ENCODE data around the gene KREMEN1. TPM values are rescaled to one million over a fixed set of nuclear protein-coding genes. Genes with fewer than 3 reads are reported as not detected.

Gene KREMEN1
- total and polyA plus RNA-seq, 9 of the 15 experiments (the other 6 are each of a cell fraction or from before 2014, with no cell fraction given): 0.69 to 11.5 (median 4.3) TPM

DNA sequence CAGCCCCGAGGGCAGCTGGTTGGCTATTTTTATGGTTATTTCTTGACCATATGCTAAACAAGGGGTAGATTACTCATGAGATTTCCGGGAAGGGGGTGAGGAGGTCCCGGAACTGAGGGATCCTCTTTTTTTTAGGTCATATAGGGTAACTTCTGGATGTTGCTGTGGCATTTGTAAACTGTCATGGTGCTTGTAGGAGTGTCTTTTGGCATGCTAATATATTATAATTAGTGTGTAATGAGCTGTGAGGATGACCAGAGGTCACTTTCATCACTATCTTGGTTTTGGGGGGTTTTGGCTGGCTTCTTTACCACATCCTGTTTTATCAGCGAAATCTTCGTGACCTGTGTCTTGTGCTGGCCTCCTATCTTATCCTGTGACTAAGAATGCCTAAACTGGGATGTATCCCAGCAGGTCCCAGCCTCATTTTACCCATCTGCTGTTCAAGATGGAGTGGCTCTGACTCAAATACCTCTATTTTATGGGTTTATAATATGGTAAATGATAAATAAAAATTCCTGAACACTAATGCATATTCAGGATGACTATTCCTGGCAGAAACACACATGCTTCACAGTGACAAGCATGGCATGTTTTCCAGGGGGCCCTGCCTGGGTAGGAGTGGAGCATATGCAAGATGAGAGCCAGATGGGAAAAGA is 11.2 kb downstream of the KREMEN1 start (continued):
- TF ChIP-seq, protein P1, sequence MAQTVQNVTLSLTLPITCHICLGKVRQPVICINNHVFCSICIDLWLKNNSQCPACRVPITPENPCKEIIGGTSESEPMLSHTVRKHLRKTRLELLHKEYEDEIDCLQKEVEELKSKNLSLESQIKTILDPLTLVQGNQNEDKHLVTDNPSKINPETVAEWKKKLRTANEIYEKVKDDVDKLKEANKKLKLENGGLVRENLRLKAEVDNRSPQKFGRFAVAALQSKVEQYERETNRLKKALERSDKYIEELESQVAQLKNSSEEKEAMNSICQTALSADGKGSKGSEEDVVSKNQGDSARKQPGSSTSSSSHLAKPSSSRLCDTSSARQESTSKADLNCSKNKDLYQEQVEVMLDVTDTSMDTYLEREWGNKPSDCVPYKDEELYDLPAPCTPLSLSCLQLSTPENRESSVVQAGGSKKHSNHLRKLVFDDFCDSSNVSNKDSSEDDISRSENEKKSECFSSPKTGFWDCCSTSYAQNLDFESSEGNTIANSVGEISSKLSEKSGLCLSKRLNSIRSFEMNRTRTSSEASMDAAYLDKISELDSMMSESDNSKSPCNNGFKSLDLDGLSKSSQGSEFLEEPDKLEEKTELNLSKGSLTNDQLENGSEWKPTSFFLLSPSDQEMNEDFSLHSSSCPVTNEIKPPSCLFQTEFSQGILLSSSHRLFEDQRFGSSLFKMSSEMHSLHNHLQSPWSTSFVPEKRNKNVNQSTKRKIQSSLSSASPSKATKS (CRISPR knock-in tag; IDR thresholded peaks at IDR 0.05): no peak
- TF ChIP-seq MIER1 (IDR thresholded peaks at IDR 0.05; ENCODE audit: low read depth): no peak
- no peak for TF ChIP-seq PHB (CRISPR knock-in tag; IDR thresholded peaks at IDR 0.05)
- no peak for TF ChIP-seq ZNF3 (CRISPR knock-in tag; IDR thresholded peaks at IDR 0.05)
- TF ChIP-seq PRPF4 (IDR thresholded peaks at IDR 0.05; ENCODE audit: insufficient read depth, low read depth, low read length, poor library complexity, severe bottlenecking): no peak
- TF ChIP-seq WHSC1 (IDR thresholded peaks at IDR 0.05; ENCODE audit: low read length): no peak
- no peak for TF ChIP-seq ILF3 (IDR thresholded peaks at IDR 0.05; ENCODE audit: borderline replicate concordance)
- TF ChIP-seq SRSF1 (IDR thresholded peaks at IDR 0.05; ENCODE audit: low read depth, low read length): no peak
- TF ChIP-seq BCOR (IDR thresholded peaks at IDR 0.05): no peak
- TF ChIP-seq NR4A1 (CRISPR knock-in tag; IDR thresholded peaks at IDR 0.05): no peak
- peak; percentile 37; the same call in 1 of the 2 replicates for TF ChIP-seq NR4A1 (tag; IDR thresholded peaks at IDR 0.05)
- TF ChIP-seq RNF2 (IDR thresholded peaks at IDR 0.05): peak; percentile 44; the same call in 1 of the 2 replicates
- TF ChIP-seq TCF3 (CRISPR knock-in tag; IDR thresholded peaks at IDR 0.05): no peak
- no peak for TF ChIP-seq ZNF347 (CRISPR knock-in tag; IDR thresholded peaks at IDR 0.05; ENCODE audit: low read depth)
- no peak for TF ChIP-seq RUNX1 (IDR thresholded peaks at IDR 0.05; ENCODE audit: low read depth)
- TF ChIP-seq ZC3H8 (IDR thresholded peaks at IDR 0.05): no peak
- peak; percentile 56; the same call in 1 of the 2 replicates for TF ChIP-seq ARID1B (IDR thresholded peaks at IDR 0.05)
- TF ChIP-seq SMARCB1 (IDR thresholded peaks at IDR 0.05; ENCODE audit: insufficient read length, low read depth): no peak
- no peak for TF ChIP-seq ARNT (IDR thresholded peaks at IDR 0.05)
- TF ChIP-seq MAFK (IDR thresholded peaks at IDR 0.05; ENCODE audit: low read length): no peak
- TF ChIP-seq ZNF253 (CRISPR knock-in tag; conservative IDR thresholded peaks at IDR 0.05): no peak
- TF ChIP-seq ZBTB8A (IDR thresholded peaks at IDR 0.05; ENCODE audit: partially characterized antibody): no peak
- no peak for TF ChIP-seq SMC3 (conservative IDR thresholded peaks at IDR 0.05; ENCODE audit: insufficient read depth, low read depth, low read length)
- TF ChIP-seq POLR3G (IDR thresholded peaks at IDR 0.05; ENCODE audit: extremely low read depth, insufficient read length, insufficient replicate concordance): no peak
- TF ChIP-seq, protein P2, sequence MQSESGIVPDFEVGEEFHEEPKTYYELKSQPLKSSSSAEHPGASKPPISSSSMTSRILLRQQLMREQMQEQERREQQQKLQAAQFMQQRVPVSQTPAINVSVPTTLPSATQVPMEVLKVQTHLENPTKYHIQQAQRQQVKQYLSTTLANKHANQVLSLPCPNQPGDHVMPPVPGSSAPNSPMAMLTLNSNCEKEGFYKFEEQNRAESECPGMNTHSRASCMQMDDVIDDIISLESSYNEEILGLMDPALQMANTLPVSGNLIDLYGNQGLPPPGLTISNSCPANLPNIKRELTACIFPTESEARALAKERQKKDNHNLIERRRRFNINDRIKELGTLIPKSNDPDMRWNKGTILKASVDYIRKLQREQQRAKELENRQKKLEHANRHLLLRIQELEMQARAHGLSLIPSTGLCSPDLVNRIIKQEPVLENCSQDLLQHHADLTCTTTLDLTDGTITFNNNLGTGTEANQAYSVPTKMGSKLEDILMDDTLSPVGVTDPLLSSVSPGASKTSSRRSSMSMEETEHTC (IDR thresholded peaks at IDR 0.05): no peak
- TF ChIP-seq, protein P3, sequence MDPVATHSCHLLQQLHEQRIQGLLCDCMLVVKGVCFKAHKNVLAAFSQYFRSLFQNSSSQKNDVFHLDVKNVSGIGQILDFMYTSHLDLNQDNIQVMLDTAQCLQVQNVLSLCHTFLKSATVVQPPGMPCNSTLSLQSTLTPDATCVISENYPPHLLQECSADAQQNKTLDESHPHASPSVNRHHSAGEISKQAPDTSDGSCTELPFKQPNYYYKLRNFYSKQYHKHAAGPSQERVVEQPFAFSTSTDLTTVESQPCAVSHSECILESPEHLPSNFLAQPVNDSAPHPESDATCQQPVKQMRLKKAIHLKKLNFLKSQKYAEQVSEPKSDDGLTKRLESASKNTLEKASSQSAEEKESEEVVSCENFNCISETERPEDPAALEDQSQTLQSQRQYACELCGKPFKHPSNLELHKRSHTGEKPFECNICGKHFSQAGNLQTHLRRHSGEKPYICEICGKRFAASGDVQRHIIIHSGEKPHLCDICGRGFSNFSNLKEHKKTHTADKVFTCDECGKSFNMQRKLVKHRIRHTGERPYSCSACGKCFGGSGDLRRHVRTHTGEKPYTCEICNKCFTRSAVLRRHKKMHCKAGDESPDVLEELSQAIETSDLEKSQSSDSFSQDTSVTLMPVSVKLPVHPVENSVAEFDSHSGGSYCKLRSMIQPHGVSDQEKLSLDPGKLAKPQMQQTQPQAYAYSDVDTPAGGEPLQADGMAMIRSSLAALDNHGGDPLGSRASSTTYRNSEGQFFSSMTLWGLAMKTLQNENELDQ (CRISPR knock-in tag; IDR thresholded peaks at IDR 0.05; ENCODE audit: borderline replicate concordance): no peak
- TF ChIP-seq ZNF146 (CRISPR knock-in tag; IDR thresholded peaks at IDR 0.05; ENCODE audit: unreplicated experiment): no peak
